ENCODE measurements around the gene ZNF717.
"Not testable (repeated sequence)": the region's sequence is repeated elsewhere in the genome, so short reads cannot be mapped to it uniquely, and the experiment has no call there.

ZNF717 gene

GRCh38 chr3:75785081-75785755 lies at the start of gene ZNF717:
ZNF717 (minus strand) TSS chr3:75785549; CDS start chr3:75783362, 2,187 bp downstream.
- not testable (repeated sequence) for DNase-seq (ENCODE audit: insufficient read length, low spot score); FAIRE-seq

- not testable (repeated sequence) for FAIRE-seq; DNase-seq (ENCODE audit: insufficient read length, low spot score)
Measured at GRCh38 chr3:75831076-75831475, 45.7 kb upstream of the ZNF717 start.

DNA sequence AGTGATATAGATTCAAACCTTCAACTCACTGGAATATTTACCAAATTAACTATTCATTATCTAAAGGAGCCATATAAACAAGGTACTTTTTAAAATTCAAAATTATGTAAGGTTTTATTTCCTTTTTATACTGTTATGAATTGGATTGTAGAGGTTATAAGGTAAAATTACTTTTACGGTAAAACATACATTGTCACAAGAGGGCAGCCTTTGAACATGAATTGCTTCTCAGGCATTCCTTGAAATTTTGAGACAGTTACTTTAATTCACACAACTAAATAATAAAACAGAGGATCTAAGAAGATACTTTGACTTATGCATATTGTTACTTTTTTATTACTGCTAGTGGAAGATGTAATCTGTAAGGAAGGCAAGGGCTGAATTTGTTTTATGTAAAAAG lies 32.7 kb upstream of the ZNF717 start:
- not testable (repeated sequence) for FAIRE-seq; DNase-seq (ENCODE audit: insufficient read length, low spot score)
- TF ChIP-seq, protein P1, sequence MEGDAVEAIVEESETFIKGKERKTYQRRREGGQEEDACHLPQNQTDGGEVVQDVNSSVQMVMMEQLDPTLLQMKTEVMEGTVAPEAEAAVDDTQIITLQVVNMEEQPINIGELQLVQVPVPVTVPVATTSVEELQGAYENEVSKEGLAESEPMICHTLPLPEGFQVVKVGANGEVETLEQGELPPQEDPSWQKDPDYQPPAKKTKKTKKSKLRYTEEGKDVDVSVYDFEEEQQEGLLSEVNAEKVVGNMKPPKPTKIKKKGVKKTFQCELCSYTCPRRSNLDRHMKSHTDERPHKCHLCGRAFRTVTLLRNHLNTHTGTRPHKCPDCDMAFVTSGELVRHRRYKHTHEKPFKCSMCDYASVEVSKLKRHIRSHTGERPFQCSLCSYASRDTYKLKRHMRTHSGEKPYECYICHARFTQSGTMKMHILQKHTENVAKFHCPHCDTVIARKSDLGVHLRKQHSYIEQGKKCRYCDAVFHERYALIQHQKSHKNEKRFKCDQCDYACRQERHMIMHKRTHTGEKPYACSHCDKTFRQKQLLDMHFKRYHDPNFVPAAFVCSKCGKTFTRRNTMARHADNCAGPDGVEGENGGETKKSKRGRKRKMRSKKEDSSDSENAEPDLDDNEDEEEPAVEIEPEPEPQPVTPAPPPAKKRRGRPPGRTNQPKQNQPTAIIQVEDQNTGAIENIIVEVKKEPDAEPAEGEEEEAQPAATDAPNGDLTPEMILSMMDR (IDR thresholded peaks at IDR 0.05; ENCODE audit: insufficient read depth, missing control alignments): peak; percentile 35

GRCh38 chr3:75816287-75817180 lies 31.2 kb upstream of the ZNF717 start:
- FAIRE-seq; DNase-seq (ENCODE audit: insufficient read length, low spot score): not testable (repeated sequence)

GRCh38 chr3:75814797-75815196 lies 29.4 kb upstream of the ZNF717 start:
- FAIRE-seq (no peak), DNase-seq (ENCODE audit: insufficient read length, low spot score) (no peak)
- TF ChIP-seq, protein P1 (IDR thresholded peaks at IDR 0.05; ENCODE audit: insufficient read depth, missing control alignments): no peak

- DNase-seq (ENCODE audit: insufficient read length, low spot score) (no peak), FAIRE-seq (no peak)
- TF ChIP-seq, protein P1 (IDR thresholded peaks at IDR 0.05; ENCODE audit: insufficient read depth, missing control alignments): no peak
Measured at GRCh38 chr3:75782506-75782905, 2.8 kb downstream of the ZNF717 start.

DNA sequence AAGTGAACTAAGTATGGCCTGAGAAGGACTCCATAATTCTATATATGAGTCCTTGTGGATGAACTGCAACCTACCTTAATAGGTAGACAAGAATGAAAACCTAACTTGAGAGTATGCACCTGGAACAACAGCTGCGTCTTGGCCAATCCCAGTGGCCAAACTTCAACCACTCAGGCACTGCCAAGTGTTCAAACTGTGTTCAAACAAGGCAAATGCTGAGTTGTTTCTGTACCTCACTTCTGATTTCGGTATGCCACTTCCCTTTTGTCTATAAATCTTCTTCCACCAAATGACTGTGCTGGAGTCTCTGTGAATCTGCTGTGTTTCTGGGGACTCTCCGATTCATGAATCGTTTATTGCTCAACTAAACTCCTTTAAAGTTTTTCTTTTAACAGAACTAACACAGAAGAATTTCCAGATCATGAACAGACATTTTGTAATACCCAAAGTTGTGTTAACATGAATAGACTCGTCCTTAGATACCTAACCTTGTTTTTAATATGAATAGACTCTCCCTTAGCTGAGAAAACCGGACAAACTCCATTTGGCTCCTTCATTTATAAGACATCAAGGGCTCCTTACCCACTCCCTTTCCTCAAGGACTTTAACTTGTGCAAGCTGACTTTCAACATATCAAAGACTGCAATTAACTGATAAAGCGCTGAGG lies 4.1 kb downstream of the ZNF717 start:
- FAIRE-seq (no peak), DNase-seq (ENCODE audit: insufficient read length, low spot score) (no peak)
- TF ChIP-seq, protein P1 (IDR thresholded peaks at IDR 0.05; ENCODE audit: insufficient read depth, missing control alignments): no peak

GRCh38 chr3:75777742-75778141 lies 7.6 kb downstream of the ZNF717 start:
- DNase-seq (ENCODE audit: insufficient read length, low spot score); FAIRE-seq: not testable (repeated sequence)

DNA sequence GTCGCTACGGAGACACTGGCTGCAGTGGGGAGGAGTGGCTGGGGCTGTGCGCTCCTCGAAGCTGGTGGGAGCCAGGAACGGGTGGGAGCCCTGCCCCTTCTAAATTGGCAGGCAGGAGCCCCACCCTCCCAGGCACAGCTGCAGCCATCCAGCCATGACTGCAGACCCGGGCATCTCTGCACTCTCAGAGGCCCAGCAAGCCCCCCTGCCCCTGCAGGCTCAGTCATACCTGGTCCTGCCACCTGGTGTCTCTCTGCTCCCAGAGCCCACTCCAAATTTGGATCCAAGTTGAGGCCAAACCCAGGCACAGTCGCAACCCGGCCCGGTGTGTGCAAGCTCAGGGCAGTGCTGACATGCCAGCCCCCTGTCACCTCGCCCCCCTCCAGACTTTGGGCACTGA lies 13.7 kb downstream of the ZNF717 start:
- not testable (repeated sequence) for FAIRE-seq; DNase-seq (ENCODE audit: insufficient read length, low spot score)

Measured in D721Med (cell line).